A549 (cell line): ENCODE data around the gene SENP6.

ENCODE experiments used
- CHD2 ChIP-seq: fragments of 150-350 bp; IDR thresholded peaks from 2 replicates; pipeline ENCODE4 v1.6.1; 2014; ENCODE audit warnings: low read length; ENCODE audit not compliant: partially characterized antibody
- CTCF ChIP-seq: fragments of >200 bp; sonication (Bioruptor Twin); formaldehyde crosslinking; IDR thresholded peaks from 3 replicates; pipeline ENCODE4 v1.5.1; 2016
- EP300 ChIP-seq, 2 experiments: fragments of >200 bp; sonication (Bioruptor Twin); formaldehyde crosslinking; IDR thresholded peaks; 2 replicates in 1 of 2; 3 replicates in 1 of 2; pipeline ENCODE4 v1.6.1; 2016 to 2017
- HMGXB4 ChIP-seq: fragments of 250-450 bp; sonication (Bioruptor Pico); IDR thresholded peaks from 2 replicates; pipeline ENCODE4 v1.5.0; 2021; ENCODE audit warnings: mild to moderate bottlenecking, moderate library complexity, borderline replicate concordance
- POLR2A ChIP-seq: IDR thresholded peaks from 2 replicates; pipeline ENCODE4 v1.6.1; 2012; ENCODE audit warnings: mild to moderate bottlenecking, low read length
- RFX5 ChIP-seq: fragments of 450-650 bp; IDR thresholded peaks from 2 replicates; pipeline ENCODE4 v1.7.1; 2014; ENCODE audit warnings: antibody characterized with exemption, mild to moderate bottlenecking, moderate library complexity
- RNF2 ChIP-seq: fragments of 200-600 bp; sonication (generic); IDR thresholded peaks from 2 replicates; pipeline ENCODE4 v1.6.1; 2016; ENCODE audit warnings: low read depth, mild to moderate bottlenecking, antibody characterized with exemption, moderate library complexity, borderline replicate concordance
- USF2 ChIP-seq: fragments of 450-650 bp; IDR thresholded peaks from 2 replicates; pipeline ENCODE4 v1.6.1; 2014; ENCODE audit warnings: antibody characterized with exemption

GRCh38 chr6:75755704-75756103 lies 154.0 kb downstream of the SENP6 start:
- no peak for TF ChIP-seq POLR2A
- TF ChIP-seq CTCF = no peak
- TF ChIP-seq CHD2 = no peak
- TF ChIP-seq USF2 = no peak
- no peak for TF ChIP-seq EP300 (IDR thresholded peaks at IDR 0.05)
- TF ChIP-seq RFX5 = no peak
- no peak for TF ChIP-seq HMGXB4 (CRISPR knock-in tag)
- TF ChIP-seq RNF2 = no peak
